ENCODE data around the gene TFR2. TPM values are rescaled to one million over a fixed set of nuclear protein-coding genes. Genes with fewer than 3 reads are reported as not detected.

The TFR2 gene
- total and polyA plus RNA-seq, 9 of the 15 experiments (the other 6 are each of a cell fraction or from before 2014, with no cell fraction given) = 3.8 to 123 (median 51.1) TPM

GRCh38 chr7:100674411-100675104 is 33.2 kb upstream of the TFR2 start (continued):
- TF ChIP-seq CBX5 (IDR thresholded peaks at IDR 0.05; ENCODE audit: borderline replicate concordance, low read depth) (no peak), ARID3B (CRISPR knock-in tag; IDR thresholded peaks at IDR 0.05; ENCODE audit: borderline replicate concordance) (no peak), SREBF1 (IDR thresholded peaks at IDR 0.05; ENCODE audit: borderline replicate concordance, low read depth, low read length) (no peak), CREM (IDR thresholded peaks at IDR 0.05; ENCODE audit: low read depth) (no peak), FOXA1 (IDR thresholded peaks at IDR 0.05; ENCODE audit: borderline replicate concordance) (no peak), L3MBTL2 (IDR thresholded peaks at IDR 0.05) (peak; percentile 12; the same call in 1 of the 2 replicates), MEIS2 (IDR thresholded peaks at IDR 0.05; ENCODE audit: partially characterized antibody) (no peak), TAL1 (IDR thresholded peaks at IDR 0.05) (no peak), HDAC6 (IDR thresholded peaks at IDR 0.05; ENCODE audit: low read depth, low read length) (no peak), SRSF9 (IDR thresholded peaks at IDR 0.05; ENCODE audit: borderline replicate concordance, low read depth, low read length) (no peak), VEZF1 (CRISPR knock-in tag; IDR thresholded peaks at IDR 0.05) (no peak; the same call in 1 of the 2 replicates), SREBF2 (CRISPR knock-in tag; IDR thresholded peaks at IDR 0.05) (no peak), UBTF (IDR thresholded peaks at IDR 0.05; ENCODE audit: borderline replicate concordance in 1 of 2, low read depth in 2 of 2, low read length in 2 of 2) (peak; percentile 29 to 82; a peak in 1 of 4 replicates), ATF6 (CRISPR knock-in tag; IDR thresholded peaks at IDR 0.05) (no peak), RB1 (IDR thresholded peaks at IDR 0.05; ENCODE audit: low read depth) (0 out of 2 replicates have a peak, but pooled peaks have one; percentile 33), NEUROD1 (IDR thresholded peaks at IDR 0.05; ENCODE audit: borderline replicate concordance, low read depth, low read length, partially characterized antibody) (no peak), ZNF511 (CRISPR knock-in tag; IDR thresholded peaks at IDR 0.05) (peak; percentile 17; the same call in 1 of the 2 replicates), RBBP5 (IDR thresholded peaks at IDR 0.05; ENCODE audit: borderline replicate concordance, insufficient read depth, low read length, poor library complexity, severe bottlenecking) (no peak), CEBPB (tag; IDR thresholded peaks at IDR 0.05) (0 out of 2 replicates have a peak, but pooled peaks have one; percentile 15), ZNF584 (CRISPR knock-in tag; IDR thresholded peaks at IDR 0.05; ENCODE audit: low read depth) (no peak)

Measured in K562 (cell line).